IMR-90 (cell line): ENCODE data around the gene RCCD1. TPM values are rescaled to one million over a fixed set of nuclear protein-coding genes. Genes with fewer than 3 reads are reported as not detected.

Experiments used
- ATAC-seq: fragments of 200-7000 bp; cut with Tn5 transposase; 2 replicates; pipeline ENCODE4 v1.9.1; 2020; ENCODE audit warnings: low read depth, mild to moderate bottlenecking, moderate library complexity
- BruUV-seq: library from RNA; stranded (reverse); fragments of 400-500 nt; replicated peaks from 2 replicates; lab custom pipeline; 2021; lab: Mats Ljungman, UMichigan
- CTCF ChIA-PET: fragments of 300-600 bp; formaldehyde crosslinking; extraction: SDS; loops from one replicate; lab custom pipeline; 2021; ENCODE audit warnings: antibody characterized with exemption; lab: Yijun Ruan, JAX
- POLR2A ChIA-PET: fragments of 300-600 bp; sonication (Branson Sonifier 250); formaldehyde crosslinking; loops from one replicate; lab custom pipeline; 2022; ENCODE audit warnings: antibody characterized with exemption; ENCODE audit not compliant: unreplicated experiment; lab: Charles Lee
- DNase-seq: peaks from one replicate; pipeline ENCODE4 v3.0.0; 2013
- H2AFZ ChIP-seq: replicated peaks from 2 replicates; pipeline ENCODE3; 2013; ENCODE audit warnings: low read length, mild to moderate bottlenecking; ENCODE audit not compliant: poor library complexity
- H2AK5ac ChIP-seq: 2 replicates; pipeline ENCODE4 v1.6.1; 2013; ENCODE audit warnings: low read depth, low read length, inconsistent platforms
- H2AK9ac ChIP-seq: replicated peaks from 2 replicates; pipeline ENCODE3; 2013; ENCODE audit warnings: mild to moderate bottlenecking, low read depth, low read length, moderate library complexity; ENCODE audit not compliant: poor library complexity
- H2BK120ac ChIP-seq: 2 replicates; pipeline ENCODE4 v1.6.1; 2013; ENCODE audit warnings: low read depth, low read length, inconsistent platforms
- H2BK15ac ChIP-seq: 3 replicates; pipeline ENCODE4 v1.6.1; 2013; ENCODE audit warnings: low read depth, low read length, inconsistent platforms
- H2BK20ac ChIP-seq: 2 replicates; pipeline ENCODE4 v1.6.1; 2013; ENCODE audit warnings: low read depth, mild to moderate bottlenecking, inconsistent platforms, low read length, moderate library complexity
- H2BK5ac ChIP-seq: 2 replicates; pipeline ENCODE4 v1.6.1; 2013; ENCODE audit warnings: mild to moderate bottlenecking, low read depth, low read length, inconsistent platforms; ENCODE audit not compliant: poor library complexity, severe bottlenecking
- H3K14ac ChIP-seq: replicated peaks from 2 replicates; pipeline ENCODE4 v1.6.1; 2013; ENCODE audit warnings: low read depth, low read length, inconsistent platforms
- H3K18ac ChIP-seq: 2 replicates; pipeline ENCODE4 v1.6.1; 2013; ENCODE audit warnings: low read depth, low read length, control low read depth
- H3K23ac ChIP-seq: 2 replicates; pipeline ENCODE4 v1.6.1; 2013; ENCODE audit warnings: low read depth, low read length, inconsistent platforms
- H3K27ac ChIP-seq: 2 replicates; pipeline ENCODE4 v1.5.1; 2013; ENCODE audit warnings: mild to moderate bottlenecking, control low read depth, low read length; ENCODE audit not compliant: insufficient read depth
- H3K27me3 ChIP-seq: 2 replicates; pipeline ENCODE4 v1.6.1; 2013; ENCODE audit warnings: low read length; ENCODE audit not compliant: control insufficient read depth, insufficient read depth
- H3K36me3 ChIP-seq: 2 replicates; pipeline ENCODE4 v1.6.1; 2013; ENCODE audit warnings: low read length, mixed read lengths; ENCODE audit not compliant: control insufficient read depth, insufficient read depth
- H3K4ac ChIP-seq: 2 replicates; pipeline ENCODE4 v1.6.1; 2013; ENCODE audit warnings: low read depth, low read length, inconsistent platforms
- H3K4me1 ChIP-seq: 2 replicates; pipeline ENCODE4 v1.6.1; 2013; ENCODE audit warnings: low read length, mixed read lengths; ENCODE audit not compliant: control insufficient read depth, insufficient read depth
- H3K4me2 ChIP-seq: 2 replicates; pipeline ENCODE4 v1.6.1; 2013; ENCODE audit warnings: low read depth, mild to moderate bottlenecking, control low read depth, low read length, moderate library complexity
- H3K4me3 ChIP-seq: 2 replicates; pipeline ENCODE4 v1.5.1; 2013; ENCODE audit warnings: low read depth, mild to moderate bottlenecking, control low read depth, low read length, moderate library complexity; ENCODE audit not compliant: insufficient read depth
- H3K56ac ChIP-seq: 2 replicates; pipeline ENCODE4 v1.6.1; 2013; ENCODE audit warnings: low read length, inconsistent platforms; ENCODE audit not compliant: insufficient read depth; ENCODE audit errors: extremely low read depth
- H3K79me1 ChIP-seq, 2 experiments: 2 replicates each; pipeline ENCODE4 v1.6.1; 2013; ENCODE audit warnings: low read length in 2 of 2, inconsistent platforms in 1 of 2, low read depth in 1 of 2
- H3K9ac ChIP-seq: 2 replicates; pipeline ENCODE4 v1.6.1; 2013; ENCODE audit warnings: low read depth, low read length, control low read depth
- H3K9me1 ChIP-seq: 2 replicates; pipeline ENCODE4 v1.6.1; 2013; ENCODE audit warnings: low read length, inconsistent platforms; ENCODE audit not compliant: insufficient read depth
- H3K9me3 ChIP-seq: 2 replicates; pipeline ENCODE4 v1.6.1; 2013; ENCODE audit warnings: low read length; ENCODE audit not compliant: control insufficient read depth, insufficient read depth
- H4K20me1 ChIP-seq: 2 replicates; pipeline ENCODE4 v1.6.1; 2013; ENCODE audit warnings: low read length, inconsistent platforms; ENCODE audit not compliant: insufficient read depth
- H4K5ac ChIP-seq: 2 replicates; pipeline ENCODE4 v1.6.1; 2013; ENCODE audit warnings: mild to moderate bottlenecking, low read depth, low read length, control low read depth
- H4K8ac ChIP-seq, 2 experiments: 2 replicates each; pipeline ENCODE4 v1.6.1; 2013; ENCODE audit warnings: low read depth in 2 of 2, low read length in 2 of 2, control low read depth in 1 of 2, inconsistent platforms in 1 of 2
- H4K91ac ChIP-seq: 2 replicates; pipeline ENCODE4 v1.6.1; 2013; ENCODE audit warnings: low read depth, low read length, inconsistent platforms; ENCODE audit not compliant: insufficient read depth
- CHD1 ChIP-seq: IDR thresholded peaks from 2 replicates; pipeline ENCODE4 v1.6.1; 2012; ENCODE audit warnings: low read depth, low read length, improper control_type of control experiment
- MAFK ChIP-seq: IDR thresholded peaks from 2 replicates; pipeline ENCODE4 v1.6.1; 2012; ENCODE audit warnings: low read depth, low read length, improper control_type of control experiment
- MAZ ChIP-seq: IDR thresholded peaks from 2 replicates; pipeline ENCODE4 v1.6.1; 2012; ENCODE audit warnings: low read depth, mild to moderate bottlenecking, low read length, improper control_type of control experiment, moderate library complexity, borderline replicate concordance
- MXI1 ChIP-seq: IDR thresholded peaks from 2 replicates; pipeline ENCODE4 v1.6.1; 2012; ENCODE audit warnings: low read depth, mild to moderate bottlenecking, low read length, moderate library complexity, borderline replicate concordance
- NFE2L2 ChIP-seq: fragments of 150-350 bp; IDR thresholded peaks from 2 replicates; pipeline ENCODE4 v1.6.1; 2016; ENCODE audit warnings: low read depth, mild to moderate bottlenecking, low read length
- POLR2A ChIP-seq: IDR thresholded peaks from 2 replicates; pipeline ENCODE4 v1.6.1; 2012; ENCODE audit warnings: mild to moderate bottlenecking, low read depth, low read length
- RAD21 ChIP-seq: IDR thresholded peaks from 2 replicates; pipeline ENCODE4 v1.6.1; 2012; ENCODE audit warnings: low read length, improper control_type of control experiment
- RCOR1 ChIP-seq: IDR thresholded peaks from 2 replicates; pipeline ENCODE4 v1.6.1; 2012; ENCODE audit warnings: mild to moderate bottlenecking, low read length, improper control_type of control experiment; ENCODE audit not compliant: insufficient replicate concordance
- RFX5 ChIP-seq: IDR thresholded peaks from 2 replicates; pipeline ENCODE4 v1.8.0; 2012; ENCODE audit warnings: low read depth, mild to moderate bottlenecking, low read length, moderate library complexity
- SMC3 ChIP-seq: fragments of 150-350 bp; IDR thresholded peaks from 2 replicates; pipeline ENCODE4 v1.6.1; 2016; ENCODE audit warnings: low read depth, mild to moderate bottlenecking, antibody characterized with exemption, low read length, moderate library complexity
- WGBS, 2 experiments: methylation state at CpG; one replicate each; pipeline versions ENCODE4 v1.1.5 to v1.1.7; 2013; ENCODE audit warnings: missing lambda C conversion rate in 2 of 2; ENCODE audit not compliant: insufficient read length in 1 of 2; ENCODE audit errors: extremely low coverage in 2 of 2; 5-methylcytosine and 5-hydroxymethylcytosine counted together
- dilution Hi-C: fragments of 300-500 bp; cut with HindIII; formaldehyde crosslinking; loops from one replicate; pipeline ENCODE4 v1.14.3; 2018; ENCODE audit warnings: low sequenced_read_pairs; ENCODE audit not compliant: unreplicated experiment
- in situ Hi-C: fragments of 300-500 bp; cut with MboI; formaldehyde crosslinking; loops from 3 replicates; pipeline ENCODE4 v1.14.3; 2019; ENCODE audit warnings: low sequenced_read_pairs, inconsistent platforms, mixed read lengths
- intact Hi-C: fragments of 100-400 bp; cut with micrococcal nuclease; formaldehyde crosslinking; loops from 2 replicates; pipeline ENCODE4 v1.10.0; 2022
- polyA plus RNA-seq, 3 experiments: library from polyadenylated mRNA; depleted of rRNA; stranded (reverse); fragments of >200 nt; gene quantifications; 2 replicates each; pipeline ENCODE4 v1.2.3, GENCODE V29; 2012; ENCODE audit warnings: low replicate concordance in 1 of 3
- total RNA-seq: library from RNA; depleted of rRNA; stranded (reverse); fragments of >200 nt; gene quantifications from 2 replicates; pipeline ENCODE4 v1.2.3, GENCODE V29; 2012
- TF ChIP-seq, protein P1 (sequence below): fragments of 150-350 bp; IDR thresholded peaks from 2 replicates; pipeline ENCODE4 v1.6.1; 2017; ENCODE audit warnings: mild to moderate bottlenecking, antibody characterized with exemption, low read length, low read depth
- TF ChIP-seq, protein P2 (sequence below): conservative IDR thresholded peaks from 2 replicates; pipeline ENCODE4 v1.5.1; 2012; ENCODE audit warnings: mild to moderate bottlenecking, low read depth, low read length, improper control_type of control experiment

Gene RCCD1
- total and polyA plus RNA-seq, 2 of the 4 experiments (the other 2 are of a cell fraction): 3.9 to 9.9 TPM

DNA sequence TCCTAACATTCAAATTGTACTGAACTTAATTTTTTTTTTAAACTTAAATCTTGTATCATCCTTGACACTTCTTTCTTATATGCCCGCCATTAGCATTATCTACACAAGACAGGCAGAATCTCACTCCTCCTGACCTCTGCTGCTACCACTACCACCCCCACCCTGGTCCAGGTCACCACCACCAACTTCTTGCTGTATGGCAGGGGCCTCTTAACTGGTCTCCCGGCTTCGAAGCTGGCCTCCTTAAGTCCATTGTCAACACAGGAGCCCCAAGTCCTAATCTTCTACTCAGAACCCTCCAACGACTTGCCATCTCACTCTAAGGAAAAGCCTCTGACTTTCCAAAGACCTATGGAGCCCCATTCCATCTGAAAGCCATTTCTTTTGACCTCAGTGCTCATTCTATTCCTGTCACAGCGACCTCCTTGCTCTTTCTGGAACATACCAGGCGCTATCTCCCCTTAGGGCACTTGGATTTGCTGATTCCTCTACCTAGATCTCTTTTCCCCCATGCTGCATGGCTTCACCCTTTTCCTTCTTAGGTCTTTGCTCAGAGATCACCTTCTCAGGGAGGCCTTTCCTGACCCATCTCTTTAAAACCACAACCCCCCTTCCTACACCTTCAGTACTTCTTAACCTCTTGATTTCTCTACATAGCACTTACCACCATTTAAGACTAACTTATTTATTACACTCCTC lies 37.1 kb downstream of the RCCD1 start:
- dilution Hi-C loops: no loop called here
- intact Hi-C loops: no loop called here
- CTCF ChIA-PET: interaction anchor here (1.6 kb wide), 1 partner anchor 35 kb away, joined by 4 read pairs; no protein-coding TSS in a partner anchor
- DNase-seq (no peak), ATAC-seq (no peak)
- POLR2A ChIA-PET: no interaction called here
- Histone ChIP-seq H2AFZ (peak overlapping the region; percentile 66), H3K36me3 (no peaks in the 10 kb centered on the region), H2AK5ac (no peak overlapping the region), H2BK20ac (no peak overlapping the region), H3K4me3 (no peak overlapping the region), H3K23ac (peak overlapping the region; percentile 74), H3K9ac (0 out of 2 replicates have a peak overlapping the region, but pooled peaks have one; percentile 2), H3K4me1 (peaks cover 6% of the 10 kb centered on the region), H3K27me3 (no peaks in the 10 kb centered on the region), H3K4ac (0 out of 2 replicates have a peak overlapping the region, but pooled peaks have one; percentile 0), H4K8ac (peak overlapping the region; percentile 41 to 67; a peak in 3 of 4 replicates), H3K18ac (no peak overlapping the region), H3K56ac (no peak overlapping the region), H4K5ac (peak overlapping the region; percentile 9), H3K27ac (no peak overlapping the region), H3K4me2 (no peak overlapping the region; the same call in 1 of the 2 replicates), H2BK15ac (no peak overlapping the region), H2AK9ac (no peak overlapping the region), H3K14ac (0 out of 2 replicates have a peak overlapping the region, but pooled peaks have one; percentile 4), H2BK120ac (no peak overlapping the region), H3K9me3 (no peaks in the 10 kb centered on the region), H3K79me1 (peaks cover 5 to 30% of the 10 kb centered on the region in 2 experiments; a peak in 3 of 4 replicates), H2BK5ac (no peak overlapping the region), H4K91ac (0 out of 2 replicates have a peak overlapping the region, but pooled peaks have one; percentile 13), H3K9me1 (peaks cover 3% of the 10 kb centered on the region; the same call in 1 of the 2 replicates), H4K20me1 (peaks cover 5% of the 10 kb centered on the region; the same call in 1 of the 2 replicates)
- in situ Hi-C loops: loop anchor here (25.0 kb wide), 2 partner anchors 1821 to 1996 kb away; no protein-coding TSS in a partner anchor
- TF ChIP-seq RCOR1 (no peak), RFX5 (no peak), RAD21 (no peak), MAFK (no peak), CHD1 (no peak), POLR2A (no peak), SMC3 (no peak), MAZ (no peak), MXI1 (no peak), NFE2L2 (no peak)
- TF ChIP-seq, protein P1, sequence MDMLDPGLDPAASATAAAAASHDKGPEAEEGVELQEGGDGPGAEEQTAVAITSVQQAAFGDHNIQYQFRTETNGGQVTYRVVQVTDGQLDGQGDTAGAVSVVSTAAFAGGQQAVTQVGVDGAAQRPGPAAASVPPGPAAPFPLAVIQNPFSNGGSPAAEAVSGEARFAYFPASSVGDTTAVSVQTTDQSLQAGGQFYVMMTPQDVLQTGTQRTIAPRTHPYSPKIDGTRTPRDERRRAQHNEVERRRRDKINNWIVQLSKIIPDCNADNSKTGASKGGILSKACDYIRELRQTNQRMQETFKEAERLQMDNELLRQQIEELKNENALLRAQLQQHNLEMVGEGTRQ: no peak
- TF ChIP-seq, protein P2, sequence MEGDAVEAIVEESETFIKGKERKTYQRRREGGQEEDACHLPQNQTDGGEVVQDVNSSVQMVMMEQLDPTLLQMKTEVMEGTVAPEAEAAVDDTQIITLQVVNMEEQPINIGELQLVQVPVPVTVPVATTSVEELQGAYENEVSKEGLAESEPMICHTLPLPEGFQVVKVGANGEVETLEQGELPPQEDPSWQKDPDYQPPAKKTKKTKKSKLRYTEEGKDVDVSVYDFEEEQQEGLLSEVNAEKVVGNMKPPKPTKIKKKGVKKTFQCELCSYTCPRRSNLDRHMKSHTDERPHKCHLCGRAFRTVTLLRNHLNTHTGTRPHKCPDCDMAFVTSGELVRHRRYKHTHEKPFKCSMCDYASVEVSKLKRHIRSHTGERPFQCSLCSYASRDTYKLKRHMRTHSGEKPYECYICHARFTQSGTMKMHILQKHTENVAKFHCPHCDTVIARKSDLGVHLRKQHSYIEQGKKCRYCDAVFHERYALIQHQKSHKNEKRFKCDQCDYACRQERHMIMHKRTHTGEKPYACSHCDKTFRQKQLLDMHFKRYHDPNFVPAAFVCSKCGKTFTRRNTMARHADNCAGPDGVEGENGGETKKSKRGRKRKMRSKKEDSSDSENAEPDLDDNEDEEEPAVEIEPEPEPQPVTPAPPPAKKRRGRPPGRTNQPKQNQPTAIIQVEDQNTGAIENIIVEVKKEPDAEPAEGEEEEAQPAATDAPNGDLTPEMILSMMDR: no peak
- no TSS peak for BruUV-seq
- 88% methylated on average over 4 of the region's 6 CpGs; no CpG with 5 or more reads in 1 of the 2 experiments for WGBS, 2 experiments
